ENCODE results near the gene MAP1LC3B.

MAP1LC3B gene

DNA sequence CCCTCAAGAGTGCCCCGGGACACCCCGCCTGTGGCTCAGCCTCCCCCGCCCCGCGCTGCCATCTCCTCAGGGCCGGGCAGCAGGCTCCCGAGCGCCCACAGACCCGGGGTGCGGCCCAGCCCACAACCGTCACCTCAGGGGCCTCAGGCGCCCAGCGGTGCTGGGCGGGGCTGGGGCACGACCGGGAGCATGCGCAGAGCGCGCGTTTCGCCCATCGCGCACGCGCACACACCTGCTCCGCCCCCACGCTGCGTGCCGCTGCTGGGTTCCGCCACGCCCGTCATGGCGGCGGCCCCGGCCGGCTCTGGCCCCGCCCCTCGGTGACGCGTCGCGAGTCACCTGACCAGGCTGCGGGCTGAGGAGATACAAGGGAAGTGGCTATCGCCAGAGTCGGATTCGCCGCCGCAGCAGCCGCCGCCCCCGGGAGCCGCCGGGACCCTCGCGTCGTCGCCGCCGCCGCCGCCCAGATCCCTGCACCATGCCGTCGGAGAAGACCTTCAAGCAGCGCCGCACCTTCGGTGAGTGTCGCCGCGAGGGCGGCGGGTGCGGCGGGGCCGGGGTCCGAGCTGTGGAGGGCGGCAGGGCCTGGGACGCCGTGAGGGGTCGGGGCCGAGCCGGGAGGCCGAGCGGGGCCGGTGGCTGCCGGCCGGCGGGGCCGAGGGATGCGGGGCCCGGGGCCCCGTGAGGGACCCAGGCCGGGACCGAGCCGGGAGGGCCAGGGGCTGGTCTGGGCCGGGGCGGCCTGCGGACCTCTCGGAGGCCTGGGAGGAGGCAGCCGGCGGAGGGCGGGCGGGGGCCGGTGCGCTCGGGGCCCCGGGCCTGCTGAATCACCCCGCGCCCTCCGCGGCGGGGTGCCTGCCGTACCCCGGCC, at the start of gene MAP1LC3B:
MAP1LC3B (plus strand) TSS at position 387 of the 871 bp plus-strand sequence; CDS start at position 479, 92 bp downstream.
- H3K4me3 ChIP-seq (ENCODE audit: low read depth, low read length): peak within 1 kb of the TSS; percentile 74
- TF ChIP-seq, protein P1, sequence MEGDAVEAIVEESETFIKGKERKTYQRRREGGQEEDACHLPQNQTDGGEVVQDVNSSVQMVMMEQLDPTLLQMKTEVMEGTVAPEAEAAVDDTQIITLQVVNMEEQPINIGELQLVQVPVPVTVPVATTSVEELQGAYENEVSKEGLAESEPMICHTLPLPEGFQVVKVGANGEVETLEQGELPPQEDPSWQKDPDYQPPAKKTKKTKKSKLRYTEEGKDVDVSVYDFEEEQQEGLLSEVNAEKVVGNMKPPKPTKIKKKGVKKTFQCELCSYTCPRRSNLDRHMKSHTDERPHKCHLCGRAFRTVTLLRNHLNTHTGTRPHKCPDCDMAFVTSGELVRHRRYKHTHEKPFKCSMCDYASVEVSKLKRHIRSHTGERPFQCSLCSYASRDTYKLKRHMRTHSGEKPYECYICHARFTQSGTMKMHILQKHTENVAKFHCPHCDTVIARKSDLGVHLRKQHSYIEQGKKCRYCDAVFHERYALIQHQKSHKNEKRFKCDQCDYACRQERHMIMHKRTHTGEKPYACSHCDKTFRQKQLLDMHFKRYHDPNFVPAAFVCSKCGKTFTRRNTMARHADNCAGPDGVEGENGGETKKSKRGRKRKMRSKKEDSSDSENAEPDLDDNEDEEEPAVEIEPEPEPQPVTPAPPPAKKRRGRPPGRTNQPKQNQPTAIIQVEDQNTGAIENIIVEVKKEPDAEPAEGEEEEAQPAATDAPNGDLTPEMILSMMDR (IDR thresholded peaks at IDR 0.05; ENCODE audit: insufficient read depth, low read depth, low read length, missing control alignments): no peak
- DNase-seq (ENCODE audit: low read depth): peak; percentile 98

DNA sequence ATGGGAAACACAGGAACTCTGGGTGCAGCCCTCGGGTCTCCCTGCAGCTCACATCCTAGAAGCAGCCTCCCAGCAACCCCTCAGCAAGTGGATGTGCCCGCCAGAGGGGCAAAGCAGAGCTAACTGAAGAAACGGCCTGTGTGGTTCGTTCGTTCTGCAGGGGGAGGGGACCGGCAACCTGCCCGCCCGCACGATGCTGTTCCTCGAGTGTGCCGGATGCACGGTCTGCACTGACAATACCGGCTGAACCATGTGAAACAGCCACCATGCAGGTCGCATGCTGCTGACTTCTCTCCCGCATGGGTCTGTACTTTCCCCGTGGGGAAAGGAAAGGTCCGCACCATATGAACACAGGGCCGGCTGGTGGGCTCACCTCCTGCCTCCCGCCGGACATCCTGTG, 49.6 kb upstream of the MAP1LC3B start:
- no peak for DNase-seq (ENCODE audit: low read depth)
- no peak overlapping the region for H3K4me3 ChIP-seq (ENCODE audit: low read depth, low read length)
- TF ChIP-seq, protein P1 (IDR thresholded peaks at IDR 0.05; ENCODE audit: insufficient read depth, low read depth, low read length, missing control alignments): no peak

DNA sequence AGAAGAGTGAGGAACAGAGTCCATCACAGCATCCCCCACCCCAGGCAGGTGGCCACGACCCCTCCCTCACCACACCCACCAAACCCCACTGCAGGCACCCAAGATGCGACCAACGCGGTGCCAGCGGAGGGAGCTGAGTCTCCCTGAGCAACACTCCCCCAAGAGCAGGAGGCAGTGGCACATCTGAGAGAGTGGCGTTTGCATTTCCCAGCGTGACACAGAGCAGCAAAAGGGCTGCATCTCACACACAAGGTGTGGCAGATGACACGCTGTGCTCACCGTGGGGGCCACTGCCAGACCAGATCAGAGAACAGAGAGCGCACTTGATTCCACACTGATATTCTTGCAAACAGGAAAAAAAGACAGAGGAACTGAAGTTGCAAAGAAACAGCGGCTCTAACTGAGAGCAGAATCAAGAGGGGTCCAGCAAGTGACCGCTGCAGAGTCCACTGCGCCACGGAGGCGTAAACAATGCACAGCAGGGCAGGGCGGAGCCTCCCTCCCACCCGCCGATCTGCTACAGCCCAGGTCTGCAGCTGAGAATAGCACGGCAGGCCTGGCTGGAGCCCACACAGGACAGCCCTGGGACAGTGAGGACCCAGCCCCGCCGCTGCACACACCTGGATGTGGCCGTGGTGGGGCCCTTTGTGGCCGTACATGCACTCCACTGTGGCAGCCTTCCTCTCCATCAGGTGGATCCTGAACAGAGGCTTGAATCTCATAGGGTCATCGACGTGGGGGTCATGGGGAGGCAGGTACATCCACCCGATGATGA, 49.0 kb upstream of the MAP1LC3B start:
- H3K4me3 ChIP-seq (ENCODE audit: low read depth, low read length): no peak overlapping the region
- no peak for DNase-seq (ENCODE audit: low read depth)
- TF ChIP-seq, protein P1 (IDR thresholded peaks at IDR 0.05; ENCODE audit: insufficient read depth, low read depth, low read length, missing control alignments): no peak

DNA sequence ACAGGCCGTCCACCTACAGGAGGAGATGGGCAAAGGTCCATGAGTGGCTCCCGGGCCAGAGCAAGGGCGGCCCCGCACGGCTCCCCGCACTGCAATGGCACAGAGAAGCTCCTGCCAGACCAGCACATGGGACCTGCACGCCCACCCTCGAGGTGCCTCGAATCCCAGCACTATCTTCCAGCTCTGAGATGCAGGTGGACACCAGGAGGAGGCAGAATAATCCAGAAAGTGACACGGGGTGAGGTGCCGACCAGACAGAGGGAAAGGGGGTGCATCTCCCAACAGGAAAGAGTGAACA, 48.4 kb upstream of the MAP1LC3B start:
- no peak for DNase-seq (ENCODE audit: low read depth)
- TF ChIP-seq, protein P1 (IDR thresholded peaks at IDR 0.05; ENCODE audit: insufficient read depth, low read depth, low read length, missing control alignments): no peak

DNA sequence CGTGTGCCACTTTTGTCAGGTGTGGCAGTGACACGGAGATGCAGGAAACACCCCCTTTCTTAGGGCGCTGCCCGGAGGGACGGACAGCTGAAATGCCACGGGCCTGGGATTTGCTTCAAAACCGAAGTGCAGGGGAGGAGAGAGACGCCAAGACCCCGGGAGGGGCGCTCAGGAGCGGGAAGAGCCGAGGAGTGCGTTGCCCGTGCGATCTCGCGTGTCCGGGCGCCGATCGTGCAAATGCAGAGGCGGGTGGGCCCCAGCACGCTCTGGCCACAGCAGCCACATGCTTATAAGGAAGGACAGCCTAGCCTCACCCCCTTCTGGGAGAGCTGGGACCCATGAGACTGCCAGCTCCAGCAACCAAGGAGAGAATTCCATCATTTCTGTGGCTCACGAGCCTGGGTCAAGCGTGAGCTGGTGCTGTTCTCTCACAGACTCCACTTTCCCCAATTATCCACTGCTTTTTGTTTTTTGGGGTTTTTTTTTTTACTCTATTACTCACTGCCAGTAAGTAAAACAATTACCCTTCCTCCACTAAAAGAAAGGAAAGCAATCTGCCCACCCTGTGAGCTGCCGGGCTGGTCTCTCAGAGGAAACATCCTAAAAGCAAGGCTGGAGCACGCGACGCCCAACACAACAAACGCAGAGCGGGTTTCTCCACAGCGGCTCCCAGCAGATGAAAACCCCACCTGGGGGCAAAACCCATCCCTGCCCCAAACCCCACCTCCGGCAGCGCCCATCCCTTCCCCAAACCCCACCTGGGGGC, 47.8 kb upstream of the MAP1LC3B start:
- TF ChIP-seq, protein P1 (IDR thresholded peaks at IDR 0.05; ENCODE audit: insufficient read depth, low read depth, low read length, missing control alignments): no peak
- DNase-seq (ENCODE audit: low read depth): no peak
- no peak overlapping the region for H3K4me3 ChIP-seq (ENCODE audit: low read depth, low read length)

More for the DNA sequence above, 48.4 kb upstream of the MAP1LC3B start:
- no peak overlapping the region for H3K4me3 ChIP-seq (ENCODE audit: low read depth, low read length)

DNA sequence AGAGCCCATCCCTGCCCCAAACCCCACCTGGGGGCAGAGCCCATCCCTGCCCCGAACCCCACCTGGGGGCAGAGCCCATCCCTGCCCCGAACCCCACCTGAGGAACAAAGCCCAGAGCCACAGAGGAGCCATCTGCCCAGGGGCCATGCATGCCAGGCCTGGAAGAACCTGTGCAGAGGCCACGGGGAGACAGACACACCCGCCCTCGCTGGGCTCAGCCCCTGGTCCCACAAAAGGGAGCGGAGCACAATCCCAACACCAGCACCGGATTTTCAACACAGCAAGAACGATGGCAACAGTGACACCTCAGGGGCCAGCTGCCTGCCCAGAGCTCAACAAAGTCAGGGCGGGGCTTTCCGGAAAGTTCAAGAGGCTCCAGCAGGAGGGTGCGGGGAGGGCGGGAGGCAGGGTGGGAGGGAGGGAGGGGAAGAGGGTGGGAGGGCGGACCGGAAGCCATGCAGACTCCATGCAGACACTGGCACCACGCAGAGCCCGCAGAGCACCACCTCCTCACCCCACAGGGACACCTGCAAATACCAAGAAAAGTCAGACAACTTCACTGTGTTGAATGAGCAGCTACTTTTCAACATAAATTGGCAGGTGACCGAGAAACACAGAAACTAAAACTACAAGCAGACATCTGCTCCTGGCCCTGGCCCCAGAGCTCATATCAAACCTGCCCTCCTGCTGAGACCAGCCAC, 47.1 kb upstream of the MAP1LC3B start:
- TF ChIP-seq, protein P1 (IDR thresholded peaks at IDR 0.05; ENCODE audit: insufficient read depth, low read depth, low read length, missing control alignments): no peak
- no peak overlapping the region for H3K4me3 ChIP-seq (ENCODE audit: low read depth, low read length)
- DNase-seq (ENCODE audit: low read depth): no peak
